ENCODE measurements around the gene ERP44.

DNA sequence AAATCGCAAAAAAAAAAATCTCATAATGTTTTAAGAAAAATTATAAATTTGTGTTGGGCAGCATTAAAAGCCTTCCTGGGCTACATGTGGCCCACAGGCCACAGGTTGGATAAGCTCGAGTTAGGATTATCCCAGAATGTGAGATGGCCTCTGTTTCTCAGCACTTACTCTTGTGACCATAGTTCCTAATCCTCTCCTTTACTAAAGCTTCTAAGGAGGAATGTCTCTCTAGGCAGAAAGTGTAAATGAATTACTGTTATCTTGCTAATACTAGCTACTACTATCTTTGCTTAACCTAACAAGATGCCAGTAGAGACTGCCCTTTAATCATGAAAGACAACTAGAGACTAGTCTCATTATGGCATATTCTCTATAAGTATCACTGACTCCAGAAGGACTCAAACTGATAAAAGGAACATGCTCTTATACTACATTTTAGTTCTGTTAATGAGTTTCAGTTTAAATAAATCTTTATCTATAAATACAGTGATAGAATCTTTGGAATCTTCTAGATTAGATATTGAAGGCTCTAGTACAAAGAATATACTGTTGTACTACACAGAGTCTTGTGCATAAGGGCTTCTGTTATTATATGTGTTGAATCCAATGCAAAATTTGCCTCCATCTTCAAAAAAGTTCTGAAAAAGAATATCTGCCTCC is 14.0 kb upstream of the ERP44 start:
- TF ChIP-seq CTCF (IDR thresholded peaks at IDR 0.05): no peak
- TF ChIP-seq EP300 (IDR thresholded peaks at IDR 0.05): no peak
- TF ChIP-seq POLR2A (IDR thresholded peaks at IDR 0.05): no peak
- TF ChIP-seq POLR2AphosphoS5 (IDR thresholded peaks at IDR 0.05): no peak
